ENCODE results near the gene YWHAB.
"Not testable (repeated sequence)": the region's sequence is repeated elsewhere in the genome, so short reads cannot be mapped to it uniquely, and the experiment has no call there.

DNA sequence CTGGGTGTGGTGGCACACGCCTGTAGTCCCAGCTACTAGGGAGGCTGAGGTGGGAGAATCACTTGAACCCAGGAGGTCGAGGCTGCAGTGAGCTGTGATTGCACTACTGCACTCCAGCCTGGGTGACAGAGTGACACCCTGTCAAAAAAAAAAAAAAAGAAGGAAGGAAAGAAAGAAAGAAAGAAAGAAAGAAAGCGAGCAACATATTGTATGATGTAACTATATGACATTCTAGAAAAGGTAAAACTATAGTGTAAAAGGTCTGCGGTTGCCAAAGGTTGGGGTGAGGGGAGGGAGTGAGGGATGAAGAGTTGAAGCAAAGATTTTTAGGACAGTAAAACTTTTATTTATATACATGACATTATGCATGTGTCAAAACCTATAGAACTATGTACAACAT lies 3.1 kb upstream of the YWHAB start:
- not testable (repeated sequence) for TF ChIP-seq POLR2A (IDR thresholded peaks at IDR 0.05)
- TF ChIP-seq, protein P1, sequence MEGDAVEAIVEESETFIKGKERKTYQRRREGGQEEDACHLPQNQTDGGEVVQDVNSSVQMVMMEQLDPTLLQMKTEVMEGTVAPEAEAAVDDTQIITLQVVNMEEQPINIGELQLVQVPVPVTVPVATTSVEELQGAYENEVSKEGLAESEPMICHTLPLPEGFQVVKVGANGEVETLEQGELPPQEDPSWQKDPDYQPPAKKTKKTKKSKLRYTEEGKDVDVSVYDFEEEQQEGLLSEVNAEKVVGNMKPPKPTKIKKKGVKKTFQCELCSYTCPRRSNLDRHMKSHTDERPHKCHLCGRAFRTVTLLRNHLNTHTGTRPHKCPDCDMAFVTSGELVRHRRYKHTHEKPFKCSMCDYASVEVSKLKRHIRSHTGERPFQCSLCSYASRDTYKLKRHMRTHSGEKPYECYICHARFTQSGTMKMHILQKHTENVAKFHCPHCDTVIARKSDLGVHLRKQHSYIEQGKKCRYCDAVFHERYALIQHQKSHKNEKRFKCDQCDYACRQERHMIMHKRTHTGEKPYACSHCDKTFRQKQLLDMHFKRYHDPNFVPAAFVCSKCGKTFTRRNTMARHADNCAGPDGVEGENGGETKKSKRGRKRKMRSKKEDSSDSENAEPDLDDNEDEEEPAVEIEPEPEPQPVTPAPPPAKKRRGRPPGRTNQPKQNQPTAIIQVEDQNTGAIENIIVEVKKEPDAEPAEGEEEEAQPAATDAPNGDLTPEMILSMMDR (IDR thresholded peaks at IDR 0.05) = not testable (repeated sequence)
